Measurements from ENCODE around the gene RAP1A. TPM values are rescaled to one million over a fixed set of nuclear protein-coding genes. Genes with fewer than 3 reads are reported as not detected.

Gene RAP1A
- total RNA-seq, 1 experiment from 2014 or later = 19.0 TPM

- intact Hi-C loops (cut with micrococcal nuclease) = no loop called here
- Histone ChIP-seq H3K9ac (ENCODE audit: low read length) (no peak overlapping the region), H2AFZ (ENCODE audit: low read length) (no peak overlapping the region), H3K4me2 (ENCODE audit: low read length) (no peak overlapping the region), H3F3A (ENCODE audit: low read length, unreplicated experiment) (no peaks in the 10 kb centered on the region), H3K4me1 (ENCODE audit: insufficient read depth, low read length) (peaks cover 11% of the 10 kb centered on the region; the same call in 1 of the 2 replicates), H4K20me1 (ENCODE audit: low read length) (no peaks in the 10 kb centered on the region), H3K9me2 (replicated peaks; ENCODE audit: low read length) (no peaks in the 10 kb centered on the region), H3K27me3 (ENCODE audit: low read length) (no peaks in the 10 kb centered on the region), H3K4me3 (ENCODE audit: low read length) (no peak overlapping the region), H3K79me2 (ENCODE audit: low read length) (no peaks in the 10 kb centered on the region), H3K36me3 (ENCODE audit: low read depth, low read length) (no peaks in the 10 kb centered on the region), H3K27ac (ENCODE audit: low read length) (no peak overlapping the region), H3K9me3 (ENCODE audit: low read length) (no peaks in the 10 kb centered on the region)
- no peak for ATAC-seq
- ChIA-PET POLR2A (ENCODE audit: unreplicated experiment) (no interaction called here), CTCF (no interaction called here)
- BruUV-seq (replicated peaks) = no TSS peak
- DNase-seq = no peak
- TF ChIP-seq CTCF (conservative IDR thresholded peaks at IDR 0.05; ENCODE audit: low read depth, low read length) = no peak
These were observed 114.8 kb downstream of the RAP1A start for GRCh38 chr1:111734426-111734825.

DNA sequence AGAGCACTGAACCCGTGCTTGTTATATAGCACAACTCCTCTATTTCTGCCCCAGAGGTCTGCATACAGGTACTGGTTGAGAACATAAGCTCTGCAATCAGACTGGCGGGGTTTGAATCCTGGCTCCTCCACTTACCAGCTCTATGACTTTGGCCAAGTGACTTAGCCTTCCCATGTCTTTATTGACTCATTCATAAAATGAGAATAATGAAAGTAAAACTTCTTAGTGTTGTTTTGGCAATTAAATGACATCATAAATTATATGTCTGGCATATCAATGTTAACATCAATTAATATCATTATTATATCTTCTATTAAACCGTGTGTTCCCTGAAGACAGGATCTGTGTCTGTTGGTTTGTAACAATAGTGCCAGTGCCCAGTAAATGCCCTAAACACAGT is 115.3 kb downstream of the RAP1A start:
- ChIA-PET CTCF (no interaction called here), POLR2A (ENCODE audit: unreplicated experiment) (no interaction called here)
- Histone ChIP-seq H3F3A (ENCODE audit: low read length, unreplicated experiment) (no peaks in the 10 kb centered on the region), H3K36me3 (ENCODE audit: low read depth, low read length) (no peaks in the 10 kb centered on the region), H3K4me3 (ENCODE audit: low read length) (no peak overlapping the region), H3K27me3 (ENCODE audit: low read length) (no peaks in the 10 kb centered on the region), H3K9me3 (ENCODE audit: low read length) (no peaks in the 10 kb centered on the region), H3K4me2 (ENCODE audit: low read length) (no peak overlapping the region), H4K20me1 (ENCODE audit: low read length) (no peaks in the 10 kb centered on the region), H3K79me2 (ENCODE audit: low read length) (no peaks in the 10 kb centered on the region), H3K4me1 (ENCODE audit: insufficient read depth, low read length) (peaks cover 15% of the 10 kb centered on the region; the same call in 1 of the 2 replicates), H3K9me2 (replicated peaks; ENCODE audit: low read length) (no peaks in the 10 kb centered on the region), H2AFZ (ENCODE audit: low read length) (no peak overlapping the region), H3K27ac (ENCODE audit: low read length) (no peak overlapping the region), H3K9ac (ENCODE audit: low read length) (no peak overlapping the region)
- intact Hi-C loops (cut with micrococcal nuclease) = no loop called here
- ATAC-seq (no peak), DNase-seq (no peak)
- no peak for TF ChIP-seq EZH2phosphoT487 (IDR thresholded peaks at IDR 0.05; ENCODE audit: borderline replicate concordance, low read length)
- TF ChIP-seq EZH2 (IDR thresholded peaks at IDR 0.05; ENCODE audit: low read length, unreplicated experiment) = no peak
- no peak for TF ChIP-seq CTCF (conservative IDR thresholded peaks at IDR 0.05; ENCODE audit: low read depth, low read length)
- BruUV-seq (replicated peaks) = no TSS peak

DNA sequence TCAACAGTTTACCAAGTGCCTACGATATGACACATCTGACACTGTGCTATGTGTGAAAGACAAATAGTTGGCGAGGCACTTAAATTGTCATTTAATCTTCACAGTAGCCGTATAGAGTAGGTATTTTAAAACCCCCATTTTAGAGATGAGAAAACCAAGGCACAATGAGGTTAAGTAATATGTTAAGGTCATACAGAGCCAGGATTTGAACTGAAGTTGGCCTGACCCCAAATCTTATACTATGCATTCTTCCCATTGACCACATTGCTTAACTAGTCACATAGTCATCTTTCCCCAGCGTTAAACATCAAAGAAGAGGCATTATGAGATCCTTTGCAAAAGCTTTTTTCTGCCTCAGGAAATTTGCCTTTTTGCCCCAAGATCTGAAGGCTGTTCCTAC is 115.7 kb downstream of the RAP1A start:
- Histone ChIP-seq H3K9ac (ENCODE audit: low read length) (no peak overlapping the region), H3K36me3 (ENCODE audit: low read depth, low read length) (no peaks in the 10 kb centered on the region), H2AFZ (ENCODE audit: low read length) (no peak overlapping the region), H3K79me2 (ENCODE audit: low read length) (no peaks in the 10 kb centered on the region), H3K9me3 (ENCODE audit: low read length) (no peaks in the 10 kb centered on the region), H3K27ac (ENCODE audit: low read length) (no peak overlapping the region), H3K9me2 (replicated peaks; ENCODE audit: low read length) (no peaks in the 10 kb centered on the region), H3K27me3 (ENCODE audit: low read length) (no peaks in the 10 kb centered on the region), H3K4me3 (ENCODE audit: low read length) (no peak overlapping the region), H3K4me2 (ENCODE audit: low read length) (no peak overlapping the region), H4K20me1 (ENCODE audit: low read length) (no peaks in the 10 kb centered on the region), H3K4me1 (ENCODE audit: insufficient read depth, low read length) (peaks cover 18% of the 10 kb centered on the region; the same call in 1 of the 2 replicates), H3F3A (ENCODE audit: low read length, unreplicated experiment) (no peaks in the 10 kb centered on the region)
- no peak for ATAC-seq
- DNase-seq = no peak
- CTCF ChIA-PET = no interaction called here
- POLR2A ChIA-PET (ENCODE audit: unreplicated experiment) = no interaction called here
- TF ChIP-seq EZH2 (IDR thresholded peaks at IDR 0.05; ENCODE audit: low read length, unreplicated experiment) (no peak), CTCF (conservative IDR thresholded peaks at IDR 0.05; ENCODE audit: low read depth, low read length) (no peak), EZH2phosphoT487 (IDR thresholded peaks at IDR 0.05; ENCODE audit: borderline replicate concordance, low read length) (no peak)
- intact Hi-C loops (cut with micrococcal nuclease) = no loop called here
- BruUV-seq (replicated peaks) = no TSS peak

Data from PC-3 (cell line).